Measurements from ENCODE around the gene LCE1A.
A peak's percentile ranks its signal among the peaks of the same experiment; 100 is the strongest.

Gene LCE1A

GRCh38 chr1:152827173-152827572 lies at the start of gene LCE1A:
Gene LCE1A (plus strand): TSS chr1:152827473. CDS start chr1:152827473, 0 bp downstream.
- no peak for DNase-seq

GRCh38 chr1:152777510-152778137 lies 49.6 kb upstream of the LCE1A start:
- DNase-seq = no peak

- DNase-seq = no peak
Measured at GRCh38 chr1:152783095-152783494, 44.2 kb upstream of the LCE1A start.

GRCh38 chr1:152786077-152786476 lies 41.2 kb upstream of the LCE1A start, which contains the start of gene LCE1E:
Gene LCE1E (plus strand): TSS chr1:152786257. CDS start chr1:152787300, 1,043 bp downstream.
- DNase-seq = no peak

GRCh38 chr1:152795686-152796085 lies 31.6 kb upstream of the LCE1A start:
- no peak for DNase-seq

- no peak for DNase-seq
Measured at GRCh38 chr1:152796421-152796820, 30.9 kb upstream of the LCE1A start, which contains the start of gene LCE1D. Gene LCE1D (plus strand): TSS chr1:152796721. CDS start chr1:152797795, 1,074 bp downstream.

- no peak for DNase-seq
Measured at GRCh38 chr1:152801333-152801732, 25.9 kb upstream of the LCE1A start.

- no peak for DNase-seq
Measured at GRCh38 chr1:152806576-152806975, 20.7 kb upstream of the LCE1A start, which contains the start of gene LCE1C. Gene LCE1C (minus strand): TSS chr1:152806651. CDS start chr1:152805478, 1,173 bp downstream.

GRCh38 chr1:152811050-152811449 lies 16.2 kb upstream of the LCE1A start:
- DNase-seq = no peak

GRCh38 chr1:152811671-152812070 lies 15.6 kb upstream of the LCE1A start, which contains the start of gene LCE1B:
Gene LCE1B (plus strand): TSS chr1:152811971. CDS start chr1:152812447, 476 bp downstream.
- DNase-seq = no peak

GRCh38 chr1:152817309-152817708 lies 10.0 kb upstream of the LCE1A start:
- DNase-seq = no peak

- DNase-seq = no peak
Measured at GRCh38 chr1:152823294-152823693, 4.0 kb upstream of the LCE1A start.

- DNase-seq = no peak
Measured at GRCh38 chr1:152824964-152825363, 2.3 kb upstream of the LCE1A start.

- DNase-seq = no peak
Measured at GRCh38 chr1:152836870-152837269, 9.6 kb downstream of the LCE1A start.

- no peak for DNase-seq
Measured at GRCh38 chr1:152842556-152842955, 15.3 kb downstream of the LCE1A start, which contains the start of gene LCE6A. Gene LCE6A (plus strand): TSS chr1:152842856. CDS start chr1:152843521, 665 bp downstream.

GRCh38 chr1:152855661-152856060 lies 28.4 kb downstream of the LCE1A start:
- no peak for DNase-seq

- no peak for DNase-seq
Measured at GRCh38 chr1:152858062-152858461, 30.8 kb downstream of the LCE1A start.

GRCh38 chr1:152859696-152860095 lies 32.4 kb downstream of the LCE1A start, which contains the start of gene LCE7A:
Gene LCE7A (plus strand): TSS chr1:152859996. CDS start chr1:152860698, 702 bp downstream.
- DNase-seq = no peak

- DNase-seq = no peak
Measured at GRCh38 chr1:152860129-152860528, 32.9 kb downstream of the LCE1A start.

- DNase-seq = no peak
Measured at GRCh38 chr1:152861374-152861773, 34.1 kb downstream of the LCE1A start.

GRCh38 chr1:152864443-152864842 lies 37.2 kb downstream of the LCE1A start:
- no peak for DNase-seq

- no peak for DNase-seq
Measured at GRCh38 chr1:152866321-152866720, 39.0 kb downstream of the LCE1A start.

GRCh38 chr1:152869808-152870419 lies 42.6 kb downstream of the LCE1A start:
- DNase-seq = peak; percentile 35 to 61
